Lung (tissue), 12 donors: ENCODE data around the gene PPP2R2C. TPM values are rescaled to one million over a fixed set of nuclear protein-coding genes. Genes with fewer than 3 reads are reported as not detected.
A peak's percentile ranks its signal among the peaks of the same experiment; 100 is the strongest.

Experiments used
- ATAC-seq: fragments of 200-7000 bp; cut with Tn5 transposase; one replicate; pipeline ENCODE4 v1.9.1; 2020; ENCODE audit warnings: moderate number of reproducible peaks; ENCODE audit not compliant: insufficient read depth, low FRiP score
- DNase-seq, 3 donors: peaks; one replicate each; pipeline ENCODE4 v3.0.0-alpha.2; 2013 to 2017
- H3K27ac ChIP-seq, 2 donors: one replicate each; pipeline ENCODE4 v1.5.1; 2013; ENCODE audit warnings: mild to moderate bottlenecking in 2 of 2, moderate library complexity in 2 of 2, control low read depth in 1 of 2, inconsistent platforms in 1 of 2, low read depth in 1 of 2, low read length in 1 of 2
- H3K27me3 ChIP-seq, 3 donors: one replicate each; pipeline ENCODE4 v1.5.1; 2013; ENCODE audit warnings: low read length in 2 of 3; ENCODE audit not compliant: control insufficient read depth in 3 of 3, insufficient read depth in 3 of 3
- H3K36me3 ChIP-seq, 4 donors: one replicate each; pipeline ENCODE4 v1.5.1; 2013; ENCODE audit warnings: low read length in 4 of 4, mild to moderate bottlenecking in 1 of 4, moderate library complexity in 1 of 4; ENCODE audit not compliant: control insufficient read depth in 4 of 4, insufficient read depth in 4 of 4
- H3K4me1 ChIP-seq, 5 donors: one replicate each; pipeline ENCODE4 v1.5.1; 2013; ENCODE audit warnings: low read length in 5 of 5, mild to moderate bottlenecking in 2 of 5, moderate library complexity in 1 of 5; ENCODE audit not compliant: control insufficient read depth in 5 of 5, insufficient read depth in 5 of 5
- H3K4me3 ChIP-seq: one replicate; pipeline ENCODE4 v1.5.1; 2013; ENCODE audit warnings: mild to moderate bottlenecking, control low read depth, moderate library complexity
- H3K9ac ChIP-seq, 2 donors: one replicate each; pipeline ENCODE4 v1.5.1; 2013; ENCODE audit warnings: low read length in 2 of 2, control low read depth in 1 of 2; ENCODE audit not compliant: insufficient read depth in 1 of 2
- H3K9me3 ChIP-seq, 4 donors: one replicate each; pipeline ENCODE4 v1.5.1; 2013; ENCODE audit warnings: low read length in 3 of 4, mild to moderate bottlenecking in 1 of 4, moderate library complexity in 1 of 4; ENCODE audit not compliant: control insufficient read depth in 4 of 4, insufficient read depth in 3 of 4
- CTCF ChIP-seq: IDR thresholded peaks from 2 replicates; pipeline ENCODE4 v1.5.1; 2012; ENCODE audit warnings: mild to moderate bottlenecking; ENCODE audit errors: control extremely low read depth, extremely low read depth
- WGBS, 2 donors: extraction: QIAGEN DNeasy Blood & Tissue Kit; methylation state at CpG; one replicate each; pipeline ENCODE4 v1.1.7; 2013; 5-methylcytosine and 5-hydroxymethylcytosine counted together
- polyA plus RNA-seq, 2 donors: library from polyadenylated mRNA; stranded (reverse); fragments of 200-250 nt; gene quantifications; one replicate each; pipeline ENCODE4 v1.2.1, GENCODE V29; 2013
- total RNA-seq, 2 donors: library from RNA; depleted of rRNA in 1 of 2; stranded (reverse); fragments of >200 nt in 1 of 2; gene quantifications; one replicate each; pipeline ENCODE4 v1.2.1, GENCODE V29; 2014 to 2021
- donor health status: control.
- donor health status: control.
- donor health status: Bipolar disorder and iron deficiency.
- donor health status: healthy.
- donor health status: DM: yes; HTN: yes; CAD: no.

The PPP2R2C gene
- total and polyA plus RNA-seq, 4 donors: 0.03 to 0.57 (median 0.04) TPM

- H3K9ac ChIP-seq: no peak overlapping the region
- ATAC-seq (no peak), DNase-seq (no peak)
- H3K9me3 ChIP-seq: no peaks in the 10 kb centered on the region
- H3K27me3 ChIP-seq: peaks cover 4 to 36% (median 7%) of the 10 kb centered on the region in 3 donors
- H3K4me3 ChIP-seq: no peak overlapping the region
- no peak for TF ChIP-seq CTCF
- H3K4me1 ChIP-seq: peaks cover 0 to 3% (median 0%) of the 10 kb centered on the region in 5 donors
- WGBS, 2 donors: 49% methylated on average over 21 of the region's 21 CpGs
- no peak overlapping the region for H3K27ac ChIP-seq
- H3K36me3 ChIP-seq: no peaks in the 10 kb centered on the region
Observed at GRCh38 chr4:6380746-6381410, 91.5 kb downstream of the PPP2R2C start.

GRCh38 chr4:6379767-6380745 is 92.4 kb downstream of the PPP2R2C start:
- no peak overlapping the region for H3K4me3 ChIP-seq
- 35 to 40% methylated on average over 24 of the region's 24 CpGs for WGBS, 2 donors
- H3K27me3 ChIP-seq: peaks cover 4 to 36% (median 7%) of the 10 kb centered on the region in 3 donors
- TF ChIP-seq CTCF: no peak
- H3K36me3 ChIP-seq: no peaks in the 10 kb centered on the region
- H3K27ac ChIP-seq: no peak overlapping the region
- H3K9me3 ChIP-seq: no peaks in the 10 kb centered on the region
- DNase-seq (no peak), ATAC-seq (no peak)
- no peaks in the 10 kb centered on the region for H3K4me1 ChIP-seq
- no peak overlapping the region for H3K9ac ChIP-seq

- Histone ChIP-seq H3K27ac (no peak overlapping the region), H3K9ac (no peak overlapping the region), H3K4me3 (no peak overlapping the region), H3K4me1 (no peaks in the 10 kb centered on the region), H3K36me3 (no peaks in the 10 kb centered on the region), H3K27me3 (peaks cover 4 to 34% (median 7%) of the 10 kb centered on the region in 3 donors), H3K9me3 (no peaks in the 10 kb centered on the region)
- no peak for TF ChIP-seq CTCF
- no peak for DNase-seq
- WGBS, 2 donors: 78 to 86% methylated on average over 41 of the region's 41 CpGs
- peak; percentile 15 for ATAC-seq
Observed at GRCh38 chr4:6378493-6379445, 93.6 kb downstream of the PPP2R2C start.
